CD4-positive, alpha-beta T cell treated with Interleukin-21 for 1 hour (primary cell): Measurements from ENCODE around the gene CFAP46.
A peak's percentile ranks its signal among the peaks of the same experiment; 100 is the strongest.
"Not testable (repeated sequence)": the region's sequence is repeated elsewhere in the genome, so short reads cannot be mapped to it uniquely, and the experiment has no call there.

Experiments used
- DNase-seq: peaks from one replicate; pipeline ENCODE4 v3.0.0-alpha.2; 2020

CFAP46 gene

GRCh38 chr10:132962623-132963429, 20.5 kb upstream of the CFAP46 start:
- no peak for DNase-seq

GRCh38 chr10:132961787-132962622, 19.6 kb upstream of the CFAP46 start:
- peak; percentile 74 for DNase-seq

DNA sequence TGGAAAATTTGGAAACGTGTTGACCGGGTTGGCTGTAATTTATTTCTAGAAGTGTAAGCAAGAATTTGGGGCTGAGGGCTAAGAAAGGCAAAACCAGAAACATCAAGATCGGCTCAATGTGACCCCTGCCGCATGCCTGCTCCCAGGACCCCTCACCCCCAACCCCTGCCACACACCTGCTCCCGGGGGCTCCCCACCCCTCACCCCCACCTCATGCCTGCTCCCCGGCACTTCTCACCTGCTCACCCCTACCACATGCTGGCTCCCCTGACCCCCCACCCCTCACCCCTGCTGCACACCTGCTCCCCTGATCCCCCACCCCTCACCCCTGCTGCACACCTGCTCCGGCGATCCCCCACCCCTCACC, 19.0 kb upstream of the CFAP46 start:
- no peak for DNase-seq

DNA sequence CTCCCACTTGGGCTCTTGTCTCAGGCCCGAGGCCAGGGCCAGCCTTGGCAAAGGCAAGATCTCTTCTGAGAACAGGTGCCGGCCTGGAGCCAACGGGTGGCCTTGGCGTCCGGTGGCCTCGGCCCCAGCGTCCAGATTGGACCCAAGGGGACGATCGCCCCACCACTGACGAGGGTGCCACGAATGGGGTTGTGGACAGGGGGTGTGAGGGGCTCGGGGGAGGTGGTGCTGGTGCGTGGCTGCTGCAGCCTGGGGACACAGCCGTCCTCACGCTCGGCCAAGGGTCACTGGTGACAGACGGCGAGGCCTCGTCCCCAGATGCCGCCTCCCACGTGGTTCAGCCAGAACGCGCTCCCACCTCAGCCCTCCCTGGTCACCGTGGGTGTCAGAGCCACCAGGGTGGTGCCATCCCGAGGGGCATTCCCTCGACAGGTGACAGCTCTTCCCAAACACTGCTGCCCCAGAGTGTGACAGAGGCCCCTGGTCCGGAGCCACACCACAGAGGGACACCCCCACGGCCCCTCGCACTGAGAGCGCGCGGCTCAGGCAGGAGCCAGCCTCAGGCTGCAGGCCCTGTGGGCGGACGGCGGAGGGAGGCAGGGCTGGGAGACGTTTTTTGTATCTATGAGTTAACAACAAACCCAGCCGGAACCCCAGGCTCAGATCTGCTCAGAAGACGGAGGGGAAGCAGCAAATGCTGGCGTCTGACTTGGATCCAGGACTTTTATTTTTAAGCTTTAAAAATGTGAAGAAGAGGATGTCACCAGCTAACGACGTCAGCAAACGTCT, 18.5 kb upstream of the CFAP46 start:
- DNase-seq = no peak

- DNase-seq = no peak
Observed at GRCh38 chr10:132960071-132960472, 17.7 kb upstream of the CFAP46 start.

GRCh38 chr10:132959559-132959961, 17.2 kb upstream of the CFAP46 start:
- no peak for DNase-seq

DNA sequence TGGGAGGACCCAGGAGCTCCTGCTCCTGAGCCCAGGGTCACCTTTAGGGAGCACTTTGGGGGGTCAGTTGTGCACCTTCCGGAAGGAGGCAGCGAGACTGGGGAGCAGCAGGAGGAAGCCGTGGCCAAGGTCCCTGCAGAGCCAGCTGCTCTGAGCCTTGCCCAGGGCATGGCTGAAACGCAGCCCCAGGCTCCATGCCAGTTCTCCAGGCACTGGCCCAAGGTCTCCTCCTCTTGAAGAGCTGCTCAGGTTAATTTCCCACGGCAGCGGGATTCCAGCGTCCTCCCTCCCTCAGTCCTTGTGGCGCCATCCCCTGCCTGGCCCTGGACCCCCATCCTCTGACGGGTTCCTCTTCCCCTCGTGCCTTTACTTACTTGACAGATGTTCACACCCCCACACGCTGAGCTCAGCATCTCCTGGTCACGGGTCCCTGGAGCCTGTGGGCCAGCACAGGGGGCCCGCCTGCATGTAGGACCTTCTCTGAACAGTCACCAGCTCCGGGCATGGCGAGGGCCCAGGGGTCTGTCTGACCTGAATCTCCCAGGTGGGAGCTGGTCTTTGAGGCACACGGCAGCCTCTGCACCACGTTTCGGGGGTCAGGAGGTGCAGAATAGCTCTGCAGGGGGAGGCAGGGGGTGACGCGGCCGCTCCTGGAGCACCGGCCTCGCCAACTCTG, 16.7 kb upstream of the CFAP46 start:
- no peak for DNase-seq

GRCh38 chr10:132957981-132958882, 15.9 kb upstream of the CFAP46 start:
- no peak for DNase-seq

DNA sequence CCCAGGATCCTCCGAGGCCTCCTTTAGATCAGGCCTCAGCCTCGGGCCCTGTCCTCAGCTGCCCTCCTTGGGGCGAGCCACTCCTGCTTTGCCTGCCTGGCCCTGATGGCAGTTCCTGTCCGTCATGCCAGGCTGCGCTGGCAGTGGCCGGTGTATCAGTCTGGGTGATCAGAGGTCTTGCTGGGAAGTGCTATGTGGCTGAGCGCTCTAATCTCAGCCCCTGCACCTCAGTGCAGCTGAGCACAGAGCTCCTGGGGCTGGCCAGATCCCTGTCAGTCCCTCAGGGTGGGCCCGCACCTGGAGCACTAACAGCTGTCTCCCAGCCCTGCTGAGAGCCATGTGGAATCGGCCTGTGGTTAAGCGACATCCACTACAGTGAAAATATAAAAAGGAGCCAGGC, 14.8 kb upstream of the CFAP46 start:
- no peak for DNase-seq

- not testable (repeated sequence) for DNase-seq
Observed at GRCh38 chr10:132956259-132956658, 13.9 kb upstream of the CFAP46 start.

DNA sequence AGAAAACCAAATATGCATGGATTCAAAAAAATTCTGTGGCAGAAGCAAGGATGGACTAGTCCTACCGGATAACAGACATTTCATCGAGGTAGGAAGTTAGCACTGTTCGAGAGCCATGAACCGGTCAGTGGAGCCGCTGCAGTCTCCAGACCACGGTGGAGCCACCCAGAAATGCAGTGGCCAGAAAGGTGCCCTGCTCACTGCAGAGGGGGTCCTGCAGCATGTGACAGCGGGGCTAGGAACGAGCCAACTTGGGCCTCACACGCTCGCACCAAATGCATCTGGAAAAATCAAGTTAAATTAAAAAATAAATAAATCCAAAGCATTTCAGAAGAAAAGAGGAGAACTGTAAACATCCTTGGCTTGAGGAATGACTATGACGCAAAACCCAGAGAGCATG, 13.1 kb upstream of the CFAP46 start:
- DNase-seq = no peak

GRCh38 chr10:132953428-132953827, 11.1 kb upstream of the CFAP46 start:
- DNase-seq = no peak

DNA sequence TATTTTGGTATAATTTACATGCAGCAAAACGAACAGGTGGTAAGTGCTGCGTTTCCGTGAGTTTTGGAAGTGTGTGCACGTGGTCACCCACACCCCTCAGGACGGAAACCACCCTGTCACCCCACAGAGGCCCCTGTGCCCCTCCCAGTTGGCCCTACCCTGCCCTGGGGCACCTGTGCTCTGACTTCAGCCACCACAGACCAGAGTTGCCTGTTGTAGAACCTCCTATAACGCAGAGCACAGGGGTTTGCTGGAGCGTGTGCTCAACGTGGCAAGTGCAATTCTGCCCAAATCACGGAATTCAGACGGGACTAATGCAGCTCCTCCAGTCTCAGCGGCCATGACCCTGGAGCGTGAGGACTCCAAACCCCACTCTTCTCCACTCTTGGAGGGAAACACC, 9.6 kb upstream of the CFAP46 start:
- no peak for DNase-seq

DNA sequence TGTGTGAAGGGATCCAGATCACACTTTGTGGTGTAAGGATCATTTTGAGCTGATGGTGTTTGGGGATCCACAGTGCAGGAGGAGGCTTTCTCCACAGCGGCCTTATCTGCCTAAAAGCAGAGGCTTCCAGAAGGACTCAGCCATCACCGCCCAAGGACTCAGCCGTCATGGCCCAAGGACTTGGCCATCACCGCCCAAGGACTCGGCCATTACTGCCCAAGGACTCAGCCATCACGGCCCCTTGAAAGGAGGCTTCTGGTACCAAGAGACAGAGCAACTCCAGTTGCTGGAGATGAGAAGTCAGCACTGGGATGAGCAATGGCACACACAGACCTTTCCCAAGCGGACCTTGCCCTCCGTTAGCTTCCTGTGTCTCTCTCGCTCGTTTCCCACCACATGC, 6.0 kb upstream of the CFAP46 start:
- DNase-seq = no peak

DNA sequence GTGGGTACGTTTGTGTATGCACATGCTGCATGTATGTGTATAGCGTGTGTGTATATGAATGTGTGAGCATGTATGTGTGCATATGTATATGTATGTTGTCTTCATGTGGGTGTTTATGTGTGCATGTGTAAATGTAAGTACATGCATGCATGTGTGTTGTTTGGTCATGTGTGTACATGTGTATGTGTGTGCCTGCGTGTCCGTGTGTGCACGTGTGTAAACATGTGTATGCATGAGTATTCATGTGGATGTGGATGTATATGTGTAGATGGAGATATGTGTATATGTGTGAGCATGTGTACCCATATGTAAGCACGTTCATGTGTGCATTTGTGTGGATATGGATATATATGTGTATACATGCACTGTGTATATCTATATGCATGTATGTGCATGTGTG, 5.5 kb upstream of the CFAP46 start:
- DNase-seq = no peak

GRCh38 chr10:132946806-132947546, 4.6 kb upstream of the CFAP46 start:
- DNase-seq = no peak

DNA sequence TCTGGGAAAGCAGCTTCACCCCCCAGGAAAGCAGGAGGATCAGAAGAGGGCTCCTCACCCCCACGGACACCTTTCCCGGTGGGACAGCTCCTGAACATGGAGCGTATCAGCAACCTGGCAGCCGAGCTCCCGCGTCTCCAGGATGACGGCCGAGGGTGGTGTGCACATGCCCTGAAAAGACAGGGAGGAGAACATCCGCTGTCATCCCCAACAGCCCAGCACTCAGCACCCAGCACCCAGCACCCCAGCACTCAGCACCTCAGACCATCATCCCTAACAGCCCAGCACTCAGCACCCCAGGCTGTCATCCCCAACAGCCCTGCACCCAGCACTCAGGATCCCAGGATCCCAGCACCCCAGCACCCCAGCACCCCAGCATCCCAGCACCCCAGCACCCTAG, 3.9 kb upstream of the CFAP46 start:
- no peak for DNase-seq

GRCh38 chr10:132945894-132946255, 3.5 kb upstream of the CFAP46 start:
- no peak for DNase-seq

DNA sequence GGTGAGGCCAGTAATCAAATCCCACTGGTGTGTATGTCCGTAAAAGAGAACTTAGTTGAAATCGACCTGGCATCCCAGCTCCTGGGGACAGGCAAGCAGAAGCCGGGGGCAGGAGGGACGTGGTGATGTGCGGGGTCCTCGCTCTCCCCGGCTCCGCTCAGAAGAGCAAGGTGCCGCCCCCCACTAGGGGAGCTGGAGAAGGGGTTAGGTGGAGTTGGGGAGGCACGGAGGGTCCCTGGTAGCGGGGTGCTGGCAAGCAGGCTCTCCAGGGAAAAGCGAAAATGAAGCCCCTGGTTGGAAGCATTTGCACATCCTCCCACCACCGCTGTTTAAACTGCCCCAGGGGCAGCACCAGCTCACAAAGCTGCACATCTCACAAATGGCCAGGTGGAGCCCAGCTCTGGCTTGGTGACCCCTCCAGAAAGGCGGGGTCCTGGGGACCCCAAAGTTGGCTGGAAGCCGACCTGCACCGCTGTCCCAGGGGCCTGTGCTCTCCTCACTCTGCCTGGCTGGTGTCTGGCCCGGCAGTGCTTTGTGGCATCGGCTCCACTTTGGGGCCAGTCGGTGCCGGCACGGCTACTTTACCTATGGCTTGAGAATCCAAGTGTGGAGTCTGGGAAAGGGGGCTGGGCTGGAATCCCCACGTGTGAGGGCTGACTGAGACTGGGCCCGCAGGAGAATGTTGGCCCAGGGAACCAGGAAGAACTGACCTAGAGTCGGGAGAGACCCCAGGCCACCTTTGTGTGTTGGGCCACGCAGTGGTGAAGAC, 2.9 kb upstream of the CFAP46 start:
- DNase-seq = no peak

DNA sequence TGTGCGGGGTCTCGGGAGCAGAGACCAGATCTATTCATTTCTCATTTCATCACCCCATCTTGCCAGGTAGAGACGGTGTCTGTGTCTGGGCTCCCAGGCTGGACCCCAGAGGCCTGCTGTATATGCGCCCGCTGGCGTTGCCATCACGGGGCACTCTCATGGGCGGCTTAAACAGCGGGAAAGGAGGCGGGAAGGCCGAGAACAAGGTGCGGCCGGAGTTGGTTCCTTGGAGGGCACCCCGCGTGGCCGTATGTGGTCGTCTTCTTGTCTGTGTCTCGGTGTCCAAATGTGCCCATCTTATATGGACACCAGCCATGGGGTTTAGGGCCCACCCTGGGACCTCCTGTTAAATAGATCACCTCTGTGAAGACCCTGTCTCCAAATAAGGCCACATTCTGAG, 2.1 kb upstream of the CFAP46 start:
- no peak for DNase-seq
